ENCODE data around the gene MAP3K3. TPM values are rescaled to one million over a fixed set of nuclear protein-coding genes. Genes with fewer than 3 reads are reported as not detected.

MAP3K3 gene
- total and polyA plus RNA-seq, 9 of the 15 experiments (the other 6 are each of a cell fraction or from before 2014, with no cell fraction given) = 0.69 to 16.5 (median 12.1) TPM

DNA sequence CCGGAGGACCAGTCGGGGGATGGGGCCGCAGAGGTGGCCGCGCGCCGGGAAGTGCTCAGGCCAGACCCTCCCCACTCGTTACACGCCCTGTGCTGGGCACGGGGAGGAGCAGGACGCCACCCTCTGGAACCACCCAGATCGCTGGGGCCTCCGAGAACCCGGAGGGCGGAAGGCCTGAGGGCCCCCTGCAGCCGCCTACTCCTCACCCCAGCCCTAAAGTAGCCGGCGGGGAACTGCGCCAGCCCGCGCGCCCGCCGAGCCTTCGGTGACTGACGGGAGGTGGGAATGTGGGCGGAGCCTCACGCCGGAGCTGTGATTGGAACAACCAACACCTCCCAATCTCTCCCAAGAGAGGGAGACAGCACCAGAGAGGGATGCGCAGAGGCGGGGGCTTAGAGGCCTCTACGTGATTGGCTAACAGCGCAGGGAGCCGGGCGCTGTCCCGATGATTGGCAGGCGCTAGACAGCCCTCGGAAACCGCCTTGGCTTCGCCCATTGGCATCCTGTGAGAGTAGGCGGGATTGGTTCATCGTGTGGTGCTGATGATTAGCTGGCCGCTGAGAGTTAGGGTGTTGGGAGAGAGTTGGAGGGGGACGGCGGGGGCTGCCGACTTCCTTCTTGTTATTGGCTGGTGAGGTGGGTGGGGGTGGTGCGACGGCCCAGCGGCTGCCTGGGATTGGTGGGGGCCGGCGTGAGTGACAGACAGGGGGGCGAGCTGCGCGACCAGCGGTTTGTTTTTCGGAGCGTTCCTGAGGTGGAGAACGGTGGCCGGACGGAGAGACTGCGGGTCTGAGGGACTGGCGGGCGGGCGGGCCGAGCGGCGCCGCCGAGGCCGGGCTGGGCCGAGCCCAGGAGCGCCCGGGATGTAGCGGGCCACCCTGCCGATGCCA lies at the start of gene MAP3K3 (continued):
- TF ChIP-seq NR2C2 (CRISPR knock-in tag; IDR thresholded peaks at IDR 0.05) (no peak), NR2C2 (tag; IDR thresholded peaks at IDR 0.05) (no peak), STAT5B (CRISPR knock-in tag; IDR thresholded peaks at IDR 0.05) (no peak), ZNF134 (CRISPR knock-in tag; conservative IDR thresholded peaks at IDR 0.05) (no peak), U2AF2 (optimal IDR thresholded peaks at IDR 0.05; ENCODE audit: low read depth, low read length) (no peak), KDM5B (IDR thresholded peaks at IDR 0.05; ENCODE audit: insufficient replicate concordance, low read depth, low read length) (peak; percentile 91), CBX2 (IDR thresholded peaks at IDR 0.05; ENCODE audit: insufficient read depth, low read length, poor library complexity, severe bottlenecking) (no peak), ZZZ3 (IDR thresholded peaks at IDR 0.05) (no peak), SOX6 (IDR thresholded peaks at IDR 0.05) (0 out of 2 replicates have a peak, but pooled peaks have one; percentile 9), TCFL5 (CRISPR knock-in tag; conservative IDR thresholded peaks at IDR 0.05) (no peak)
- TF ChIP-seq, protein P1, sequence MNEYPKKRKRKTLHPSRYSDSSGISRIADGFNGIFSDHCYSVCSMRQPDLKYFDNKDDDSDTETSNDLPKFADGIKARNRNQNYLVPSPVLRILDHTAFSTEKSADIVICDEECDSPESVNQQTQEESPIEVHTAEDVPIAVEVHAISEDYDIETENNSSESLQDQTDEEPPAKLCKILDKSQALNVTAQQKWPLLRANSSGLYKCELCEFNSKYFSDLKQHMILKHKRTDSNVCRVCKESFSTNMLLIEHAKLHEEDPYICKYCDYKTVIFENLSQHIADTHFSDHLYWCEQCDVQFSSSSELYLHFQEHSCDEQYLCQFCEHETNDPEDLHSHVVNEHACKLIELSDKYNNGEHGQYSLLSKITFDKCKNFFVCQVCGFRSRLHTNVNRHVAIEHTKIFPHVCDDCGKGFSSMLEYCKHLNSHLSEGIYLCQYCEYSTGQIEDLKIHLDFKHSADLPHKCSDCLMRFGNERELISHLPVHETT (CRISPR knock-in tag; conservative IDR thresholded peaks at IDR 0.05 in 1 of 2, IDR thresholded peaks at IDR 0.05 in 1 of 2) = peak in 1 of 2 experiments; percentile 60; a peak in 1 of 4 replicates
- TF ChIP-seq, protein P2, sequence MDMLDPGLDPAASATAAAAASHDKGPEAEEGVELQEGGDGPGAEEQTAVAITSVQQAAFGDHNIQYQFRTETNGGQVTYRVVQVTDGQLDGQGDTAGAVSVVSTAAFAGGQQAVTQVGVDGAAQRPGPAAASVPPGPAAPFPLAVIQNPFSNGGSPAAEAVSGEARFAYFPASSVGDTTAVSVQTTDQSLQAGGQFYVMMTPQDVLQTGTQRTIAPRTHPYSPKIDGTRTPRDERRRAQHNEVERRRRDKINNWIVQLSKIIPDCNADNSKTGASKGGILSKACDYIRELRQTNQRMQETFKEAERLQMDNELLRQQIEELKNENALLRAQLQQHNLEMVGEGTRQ (CRISPR knock-in tag; IDR thresholded peaks at IDR 0.05) = no peak
- TF ChIP-seq, protein P3, sequence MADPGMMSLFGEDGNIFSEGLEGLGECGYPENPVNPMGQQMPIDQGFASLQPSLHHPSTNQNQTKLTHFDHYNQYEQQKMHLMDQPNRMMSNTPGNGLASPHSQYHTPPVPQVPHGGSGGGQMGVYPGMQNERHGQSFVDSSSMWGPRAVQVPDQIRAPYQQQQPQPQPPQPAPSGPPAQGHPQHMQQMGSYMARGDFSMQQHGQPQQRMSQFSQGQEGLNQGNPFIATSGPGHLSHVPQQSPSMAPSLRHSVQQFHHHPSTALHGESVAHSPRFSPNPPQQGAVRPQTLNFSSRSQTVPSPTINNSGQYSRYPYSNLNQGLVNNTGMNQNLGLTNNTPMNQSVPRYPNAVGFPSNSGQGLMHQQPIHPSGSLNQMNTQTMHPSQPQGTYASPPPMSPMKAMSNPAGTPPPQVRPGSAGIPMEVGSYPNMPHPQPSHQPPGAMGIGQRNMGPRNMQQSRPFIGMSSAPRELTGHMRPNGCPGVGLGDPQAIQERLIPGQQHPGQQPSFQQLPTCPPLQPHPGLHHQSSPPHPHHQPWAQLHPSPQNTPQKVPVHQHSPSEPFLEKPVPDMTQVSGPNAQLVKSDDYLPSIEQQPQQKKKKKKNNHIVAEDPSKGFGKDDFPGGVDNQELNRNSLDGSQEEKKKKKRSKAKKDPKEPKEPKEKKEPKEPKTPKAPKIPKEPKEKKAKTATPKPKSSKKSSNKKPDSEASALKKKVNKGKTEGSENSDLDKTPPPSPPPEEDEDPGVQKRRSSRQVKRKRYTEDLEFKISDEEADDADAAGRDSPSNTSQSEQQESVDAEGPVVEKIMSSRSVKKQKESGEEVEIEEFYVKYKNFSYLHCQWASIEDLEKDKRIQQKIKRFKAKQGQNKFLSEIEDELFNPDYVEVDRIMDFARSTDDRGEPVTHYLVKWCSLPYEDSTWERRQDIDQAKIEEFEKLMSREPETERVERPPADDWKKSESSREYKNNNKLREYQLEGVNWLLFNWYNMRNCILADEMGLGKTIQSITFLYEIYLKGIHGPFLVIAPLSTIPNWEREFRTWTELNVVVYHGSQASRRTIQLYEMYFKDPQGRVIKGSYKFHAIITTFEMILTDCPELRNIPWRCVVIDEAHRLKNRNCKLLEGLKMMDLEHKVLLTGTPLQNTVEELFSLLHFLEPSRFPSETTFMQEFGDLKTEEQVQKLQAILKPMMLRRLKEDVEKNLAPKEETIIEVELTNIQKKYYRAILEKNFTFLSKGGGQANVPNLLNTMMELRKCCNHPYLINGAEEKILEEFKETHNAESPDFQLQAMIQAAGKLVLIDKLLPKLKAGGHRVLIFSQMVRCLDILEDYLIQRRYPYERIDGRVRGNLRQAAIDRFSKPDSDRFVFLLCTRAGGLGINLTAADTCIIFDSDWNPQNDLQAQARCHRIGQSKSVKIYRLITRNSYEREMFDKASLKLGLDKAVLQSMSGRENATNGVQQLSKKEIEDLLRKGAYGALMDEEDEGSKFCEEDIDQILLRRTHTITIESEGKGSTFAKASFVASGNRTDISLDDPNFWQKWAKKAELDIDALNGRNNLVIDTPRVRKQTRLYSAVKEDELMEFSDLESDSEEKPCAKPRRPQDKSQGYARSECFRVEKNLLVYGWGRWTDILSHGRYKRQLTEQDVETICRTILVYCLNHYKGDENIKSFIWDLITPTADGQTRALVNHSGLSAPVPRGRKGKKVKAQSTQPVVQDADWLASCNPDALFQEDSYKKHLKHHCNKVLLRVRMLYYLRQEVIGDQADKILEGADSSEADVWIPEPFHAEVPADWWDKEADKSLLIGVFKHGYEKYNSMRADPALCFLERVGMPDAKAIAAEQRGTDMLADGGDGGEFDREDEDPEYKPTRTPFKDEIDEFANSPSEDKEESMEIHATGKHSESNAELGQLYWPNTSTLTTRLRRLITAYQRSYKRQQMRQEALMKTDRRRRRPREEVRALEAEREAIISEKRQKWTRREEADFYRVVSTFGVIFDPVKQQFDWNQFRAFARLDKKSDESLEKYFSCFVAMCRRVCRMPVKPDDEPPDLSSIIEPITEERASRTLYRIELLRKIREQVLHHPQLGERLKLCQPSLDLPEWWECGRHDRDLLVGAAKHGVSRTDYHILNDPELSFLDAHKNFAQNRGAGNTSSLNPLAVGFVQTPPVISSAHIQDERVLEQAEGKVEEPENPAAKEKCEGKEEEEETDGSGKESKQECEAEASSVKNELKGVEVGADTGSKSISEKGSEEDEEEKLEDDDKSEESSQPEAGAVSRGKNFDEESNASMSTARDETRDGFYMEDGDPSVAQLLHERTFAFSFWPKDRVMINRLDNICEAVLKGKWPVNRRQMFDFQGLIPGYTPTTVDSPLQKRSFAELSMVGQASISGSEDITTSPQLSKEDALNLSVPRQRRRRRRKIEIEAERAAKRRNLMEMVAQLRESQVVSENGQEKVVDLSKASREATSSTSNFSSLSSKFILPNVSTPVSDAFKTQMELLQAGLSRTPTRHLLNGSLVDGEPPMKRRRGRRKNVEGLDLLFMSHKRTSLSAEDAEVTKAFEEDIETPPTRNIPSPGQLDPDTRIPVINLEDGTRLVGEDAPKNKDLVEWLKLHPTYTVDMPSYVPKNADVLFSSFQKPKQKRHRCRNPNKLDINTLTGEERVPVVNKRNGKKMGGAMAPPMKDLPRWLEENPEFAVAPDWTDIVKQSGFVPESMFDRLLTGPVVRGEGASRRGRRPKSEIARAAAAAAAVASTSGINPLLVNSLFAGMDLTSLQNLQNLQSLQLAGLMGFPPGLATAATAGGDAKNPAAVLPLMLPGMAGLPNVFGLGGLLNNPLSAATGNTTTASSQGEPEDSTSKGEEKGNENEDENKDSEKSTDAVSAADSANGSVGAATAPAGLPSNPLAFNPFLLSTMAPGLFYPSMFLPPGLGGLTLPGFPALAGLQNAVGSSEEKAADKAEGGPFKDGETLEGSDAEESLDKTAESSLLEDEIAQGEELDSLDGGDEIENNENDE (IDR thresholded peaks at IDR 0.05; ENCODE audit: low read depth, low read length) = no peak
